ENCODE measurements around the gene GPR152. TPM values are rescaled to one million over a fixed set of nuclear protein-coding genes. Genes with fewer than 3 reads are reported as not detected.
"Not testable (repeated sequence)": the region's sequence is repeated elsewhere in the genome, so short reads cannot be mapped to it uniquely, and the experiment has no call there.

The GPR152 gene
- total RNA-seq, 4 donors from 2014 or later = not detected

DNA sequence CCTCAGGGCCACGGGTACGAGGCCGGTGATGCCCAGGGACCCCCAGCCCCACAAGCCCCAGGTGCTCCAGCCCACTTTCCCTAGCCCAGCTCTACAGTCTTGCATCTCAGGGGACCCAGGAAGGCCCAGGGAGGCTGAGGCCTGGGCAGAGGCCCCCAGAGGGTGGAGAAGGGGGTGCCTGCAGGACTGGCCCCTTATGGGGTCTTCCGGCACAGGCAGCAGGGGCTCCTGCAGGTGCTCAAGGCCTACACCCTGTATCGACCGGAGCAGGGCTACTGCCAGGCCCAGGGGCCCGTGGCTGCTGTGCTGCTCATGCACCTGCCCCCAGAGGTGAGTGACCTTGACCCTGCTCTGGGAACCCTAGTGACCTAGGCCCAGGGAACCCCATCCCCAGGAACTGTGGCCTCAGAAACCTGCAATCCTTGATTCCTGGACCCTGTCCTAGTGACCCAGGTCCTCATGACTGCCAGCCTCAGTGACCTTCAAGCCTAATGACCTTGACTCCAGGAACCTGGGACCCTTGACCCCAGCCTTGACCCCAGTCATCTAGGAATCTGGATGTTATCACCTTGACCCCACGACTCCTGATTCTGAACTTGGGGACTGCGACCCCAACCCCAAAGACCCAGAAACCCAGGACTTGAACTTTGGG lies 46.7 kb downstream of the GPR152 start:
- H3K4me3 ChIP-seq = no peak overlapping the region
- no peaks in the 10 kb centered on the region for H3K9me3 ChIP-seq
- no CpG with 5 or more reads among the region's 9 CpGs for WGBS, 2 donors (ENCODE audit: low coverage in 1 of 2)
- H3K4me1 ChIP-seq = peaks cover 0 to 40% (median 2%) of the 10 kb centered on the region in 3 donors
- no peaks in the 10 kb centered on the region for H3K36me3 ChIP-seq
- peaks cover 78% of the 10 kb centered on the region for H3K27me3 ChIP-seq
- TF ChIP-seq POLR2AphosphoS5 (IDR thresholded peaks at IDR 0.05) (no peak), EP300 (IDR thresholded peaks at IDR 0.05) (no peak), POLR2A (IDR thresholded peaks at IDR 0.05) (no peak)
- TF ChIP-seq, protein P1, sequence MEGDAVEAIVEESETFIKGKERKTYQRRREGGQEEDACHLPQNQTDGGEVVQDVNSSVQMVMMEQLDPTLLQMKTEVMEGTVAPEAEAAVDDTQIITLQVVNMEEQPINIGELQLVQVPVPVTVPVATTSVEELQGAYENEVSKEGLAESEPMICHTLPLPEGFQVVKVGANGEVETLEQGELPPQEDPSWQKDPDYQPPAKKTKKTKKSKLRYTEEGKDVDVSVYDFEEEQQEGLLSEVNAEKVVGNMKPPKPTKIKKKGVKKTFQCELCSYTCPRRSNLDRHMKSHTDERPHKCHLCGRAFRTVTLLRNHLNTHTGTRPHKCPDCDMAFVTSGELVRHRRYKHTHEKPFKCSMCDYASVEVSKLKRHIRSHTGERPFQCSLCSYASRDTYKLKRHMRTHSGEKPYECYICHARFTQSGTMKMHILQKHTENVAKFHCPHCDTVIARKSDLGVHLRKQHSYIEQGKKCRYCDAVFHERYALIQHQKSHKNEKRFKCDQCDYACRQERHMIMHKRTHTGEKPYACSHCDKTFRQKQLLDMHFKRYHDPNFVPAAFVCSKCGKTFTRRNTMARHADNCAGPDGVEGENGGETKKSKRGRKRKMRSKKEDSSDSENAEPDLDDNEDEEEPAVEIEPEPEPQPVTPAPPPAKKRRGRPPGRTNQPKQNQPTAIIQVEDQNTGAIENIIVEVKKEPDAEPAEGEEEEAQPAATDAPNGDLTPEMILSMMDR (IDR thresholded peaks at IDR 0.05) = no peak
- no peak overlapping the region for H3K27ac ChIP-seq
- no peak for ATAC-seq

DNA sequence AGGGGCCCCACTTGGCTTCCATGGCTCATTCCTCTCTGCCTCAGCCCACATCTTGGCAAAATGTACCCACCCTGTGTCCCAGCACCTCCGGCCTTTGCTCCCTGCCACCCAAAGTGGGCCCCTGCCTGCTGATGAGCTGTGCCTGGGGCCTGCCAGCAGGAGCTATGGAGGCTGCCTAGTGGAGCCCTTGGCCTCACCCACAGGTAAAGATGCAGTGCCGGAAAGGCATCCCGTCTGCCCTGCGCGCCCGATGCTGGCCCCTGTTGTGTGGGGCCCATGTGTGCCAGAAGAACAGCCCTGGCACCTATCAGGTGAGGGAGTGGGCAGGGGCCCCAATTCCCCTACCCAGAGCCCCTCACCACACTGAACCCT lies 47.3 kb downstream of the GPR152 start:
- Histone ChIP-seq H3K27me3 (peaks cover 71% of the 10 kb centered on the region), H3K27ac (no peak overlapping the region), H3K36me3 (peaks cover 0 to 4% of the 10 kb centered on the region in 2 donors), H3K4me3 (no peak overlapping the region), H3K9me3 (no peaks in the 10 kb centered on the region), H3K4me1 (peaks cover 0 to 43% (median 8%) of the 10 kb centered on the region in 3 donors)
- no peak for ATAC-seq
- TF ChIP-seq POLR2A (IDR thresholded peaks at IDR 0.05) = no peak
- TF ChIP-seq, protein P1 (IDR thresholded peaks at IDR 0.05) = no peak
- TF ChIP-seq EP300 (IDR thresholded peaks at IDR 0.05) = no peak
- no peak for TF ChIP-seq POLR2AphosphoS5 (IDR thresholded peaks at IDR 0.05)
- WGBS, 2 donors (ENCODE audit: low coverage in 1 of 2) = no CpG with 5 or more reads among the region's 6 CpGs

DNA sequence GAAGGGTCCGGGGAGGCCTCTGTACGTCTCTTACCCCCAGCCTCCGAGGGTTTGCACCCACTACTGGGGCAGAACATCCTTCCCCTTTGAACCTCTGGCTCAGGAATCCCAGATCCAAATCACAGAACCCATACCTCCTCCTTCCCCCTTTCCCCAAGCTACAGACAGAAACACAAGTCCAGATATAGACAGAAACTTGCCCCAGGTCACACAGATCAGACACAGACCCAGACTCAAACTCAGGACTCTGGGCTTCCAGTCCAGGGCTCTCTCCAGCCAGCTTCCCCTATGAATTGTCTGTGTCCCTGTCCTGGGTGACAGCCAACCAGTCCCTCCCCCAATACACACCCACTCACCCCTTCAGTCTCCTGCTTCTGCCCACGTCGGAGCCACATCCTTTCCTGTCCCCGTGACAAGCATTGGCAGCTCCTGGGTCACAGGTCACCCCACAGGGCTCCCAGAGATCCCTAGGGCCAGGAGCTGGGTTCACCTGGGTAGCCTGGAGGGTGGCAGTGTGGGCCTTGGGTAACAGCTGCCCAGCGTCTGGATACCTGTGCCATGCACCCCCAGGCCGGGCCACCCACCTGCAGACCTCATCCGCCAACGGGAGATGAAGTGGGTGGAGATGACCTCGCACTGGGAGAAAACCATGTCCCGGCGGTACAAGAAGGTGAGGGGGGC lies 47.9 kb downstream of the GPR152 start:
- no peak for ATAC-seq
- peaks cover 66% of the 10 kb centered on the region for H3K27me3 ChIP-seq
- peak overlapping the region in 1 of 2 donors; percentile 26 for H3K4me3 ChIP-seq
- 47 to 50% methylated on average over 1 to 6 of the region's 13 CpGs for WGBS, 2 donors (ENCODE audit: low coverage in 1 of 2)
- no peak overlapping the region for H3K27ac ChIP-seq
- H3K4me1 ChIP-seq = peaks cover 0 to 43% (median 14%) of the 10 kb centered on the region in 3 donors
- H3K36me3 ChIP-seq = peaks cover 0 to 9% of the 10 kb centered on the region in 2 donors
- no peak for TF ChIP-seq POLR2A (IDR thresholded peaks at IDR 0.05)
- TF ChIP-seq, protein P1 (IDR thresholded peaks at IDR 0.05) = no peak
- no peak for TF ChIP-seq EP300 (IDR thresholded peaks at IDR 0.05)
- TF ChIP-seq POLR2AphosphoS5 (IDR thresholded peaks at IDR 0.05) = no peak
- no peaks in the 10 kb centered on the region for H3K9me3 ChIP-seq

DNA sequence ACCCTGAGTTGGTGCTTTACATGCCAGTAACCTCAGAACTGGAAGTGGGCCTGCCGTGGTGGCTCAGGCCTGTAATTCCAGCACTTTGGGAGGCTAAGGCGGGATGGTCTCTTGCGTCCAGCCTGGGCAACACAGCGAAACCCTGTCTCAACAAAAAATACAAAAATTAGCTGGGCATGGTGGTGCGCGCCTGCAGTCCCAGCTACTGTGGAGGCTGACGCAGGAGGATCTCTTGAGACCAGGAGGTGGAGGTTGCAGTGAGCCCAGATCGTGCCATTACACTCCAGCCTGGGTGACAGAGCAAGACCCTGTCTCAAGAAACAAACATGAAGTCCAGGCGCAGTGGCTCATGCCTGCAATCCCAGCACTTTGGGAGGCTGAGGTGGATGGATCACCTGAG lies 49.4 kb downstream of the GPR152 start:
- peaks cover 50% of the 10 kb centered on the region for H3K27me3 ChIP-seq
- peaks cover 0 to 25% of the 10 kb centered on the region in 2 donors for H3K36me3 ChIP-seq
- not testable (repeated sequence) for H3K27ac ChIP-seq, ATAC-seq, H3K9me3 ChIP-seq, H3K4me3 ChIP-seq
- WGBS, 2 donors (ENCODE audit: low coverage in 1 of 2) = 80 to 89% methylated on average over 1 to 3 of the region's 9 CpGs
- H3K4me1 ChIP-seq = peaks cover 0 to 49% (median 18%) of the 10 kb centered on the region in 3 donors

DNA sequence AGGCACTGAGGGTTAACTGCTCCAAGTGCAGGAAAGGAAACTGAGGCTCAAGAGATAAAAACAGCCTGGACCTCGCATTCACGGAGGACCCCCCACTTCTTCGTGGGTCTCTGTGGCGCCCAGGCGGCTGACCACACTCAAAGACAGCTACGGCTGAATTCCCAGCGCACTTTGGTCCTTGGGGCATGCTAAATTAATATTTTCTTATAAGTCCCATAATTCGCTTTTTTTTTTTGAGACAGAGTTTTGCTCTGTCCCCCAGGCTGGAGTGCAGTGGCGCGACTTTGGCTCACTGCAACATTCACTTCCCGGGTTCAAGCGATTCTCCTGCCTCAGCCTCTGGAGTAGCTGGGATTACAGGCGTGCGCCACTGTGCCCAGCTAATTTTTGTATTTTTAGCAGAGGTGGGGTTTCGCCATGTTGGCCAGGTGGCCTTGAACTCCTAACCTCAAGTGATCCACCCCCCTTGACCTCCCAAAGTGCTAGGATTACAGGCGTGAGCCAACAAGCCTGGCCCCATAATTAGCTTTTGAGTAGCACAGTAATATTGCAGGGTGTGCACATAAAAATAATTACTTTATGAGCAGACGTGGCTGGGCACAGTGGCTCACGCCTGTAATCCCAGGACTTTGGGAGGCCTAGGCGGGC lies 50.2 kb downstream of the GPR152 start:
- ATAC-seq, H3K9me3 ChIP-seq: not testable (repeated sequence)
- Histone ChIP-seq H3K27ac (peak overlapping the region; percentile 25 to 97 (median 96)), H3K4me1 (peaks cover 0 to 56% (median 18%) of the 10 kb centered on the region in 3 donors), H3K27me3 (peaks cover 43% of the 10 kb centered on the region), H3K4me3 (peak overlapping the region; percentile 17 to 94), H3K36me3 (peaks cover 0 to 32% of the 10 kb centered on the region in 2 donors)
- 71 to 76% methylated on average over 7 to 11 of the region's 19 CpGs for WGBS, 2 donors (ENCODE audit: low coverage in 1 of 2)

Measured in gastroesophageal sphincter (tissue), 4 donors.